ENCODE results near the gene MED16. TPM values are rescaled to one million over a fixed set of nuclear protein-coding genes. Genes with fewer than 3 reads are reported as not detected.

Gene MED16
- total RNA-seq, 1 donor from 2014 or later: 74.2 TPM

GRCh38 chr19:939439-939838 lies 46.5 kb upstream of the MED16 start:
- DNase-seq (ENCODE audit: extremely low spot score, unreplicated experiment): no peak
- Mint-ChIP-seq H3K27ac (peak overlapping the region; percentile 67), H3K9me3 (no peaks in the 10 kb centered on the region), H3K4me3 (no peak overlapping the region), H3K4me1 (ENCODE audit: unreplicated experiment) (peaks cover 22% of the 10 kb centered on the region), H3K27me3 (no peaks in the 10 kb centered on the region), H3K36me3 (peaks cover 24% of the 10 kb centered on the region)
- no peak for TF ChIP-seq CTCF (conservative IDR thresholded peaks at IDR 0.05)

GRCh38 chr19:938233-938923 lies 45.4 kb upstream of the MED16 start:
- Mint-ChIP-seq H3K36me3 (peaks cover 24% of the 10 kb centered on the region), H3K4me3 (peak overlapping the region; percentile 44), H3K9me3 (no peaks in the 10 kb centered on the region), H3K27ac (peak overlapping the region; percentile 88), H3K27me3 (no peaks in the 10 kb centered on the region), H3K4me1 (ENCODE audit: unreplicated experiment) (peaks cover 22% of the 10 kb centered on the region)
- DNase-seq (ENCODE audit: extremely low spot score, unreplicated experiment): no peak
- TF ChIP-seq CTCF (conservative IDR thresholded peaks at IDR 0.05): no peak

GRCh38 chr19:937259-937694 lies 44.3 kb upstream of the MED16 start:
- no peak for TF ChIP-seq CTCF (conservative IDR thresholded peaks at IDR 0.05)
- Mint-ChIP-seq H3K9me3 (no peaks in the 10 kb centered on the region), H3K27me3 (no peaks in the 10 kb centered on the region), H3K27ac (peak overlapping the region; percentile 40), H3K4me3 (peak overlapping the region; percentile 12), H3K4me1 (ENCODE audit: unreplicated experiment) (peaks cover 26% of the 10 kb centered on the region), H3K36me3 (peaks cover 24% of the 10 kb centered on the region)
- DNase-seq (ENCODE audit: extremely low spot score, unreplicated experiment): no peak

GRCh38 chr19:936175-936546 lies 43.2 kb upstream of the MED16 start:
- Mint-ChIP-seq H3K9me3 (no peaks in the 10 kb centered on the region), H3K4me3 (no peak overlapping the region), H3K27ac (no peak overlapping the region), H3K27me3 (no peaks in the 10 kb centered on the region), H3K36me3 (peaks cover 20% of the 10 kb centered on the region), H3K4me1 (ENCODE audit: unreplicated experiment) (peaks cover 25% of the 10 kb centered on the region)
- no peak for TF ChIP-seq CTCF (conservative IDR thresholded peaks at IDR 0.05)
- no peak for DNase-seq (ENCODE audit: extremely low spot score, unreplicated experiment)

- Mint-ChIP-seq H3K4me3 (no peak overlapping the region), H3K36me3 (peaks cover 15% of the 10 kb centered on the region), H3K9me3 (no peaks in the 10 kb centered on the region), H3K27me3 (no peaks in the 10 kb centered on the region), H3K4me1 (ENCODE audit: unreplicated experiment) (peaks cover 21% of the 10 kb centered on the region), H3K27ac (peak overlapping the region; percentile 39)
- no peak for DNase-seq (ENCODE audit: extremely low spot score, unreplicated experiment)
- TF ChIP-seq CTCF (conservative IDR thresholded peaks at IDR 0.05): no peak
Observed at GRCh38 chr19:934865-935479, 42.0 kb upstream of the MED16 start.

All from type B pancreatic cell (in vitro differentiated cells).